ENCODE measurements around the gene VDR. TPM values are rescaled to one million over a fixed set of nuclear protein-coding genes. Genes with fewer than 3 reads are reported as not detected.

VDR gene
- total and polyA plus RNA-seq, 12 donors = 6.9 to 80.1 (median 18.4) TPM

GRCh38 chr12:47889040-47889439, 15.8 kb downstream of the VDR start:
- no peak overlapping the region for H3K4me3 ChIP-seq
- intact Hi-C loops (cut with DNase I) = no loop called here
- no peaks in the 10 kb centered on the region for H3K9me3 ChIP-seq (replicated peaks in 1 of 3)
- peak in 1 of 7 donors; percentile 22 for DNase-seq
- no peak for TF ChIP-seq CTCF (IDR thresholded peaks at IDR 0.05)
- TF ChIP-seq POLR2A (IDR thresholded peaks at IDR 0.05) = no peak
- H3K27ac ChIP-seq = peak overlapping the region in 4 of 5 donors; percentile 1 to 77 (median 38)
- H3K27me3 ChIP-seq = no peaks in the 10 kb centered on the region
- H3K36me3 ChIP-seq (replicated peaks in 1 of 2) = no peaks in the 10 kb centered on the region
- WGBS, 4 donors = 48 to 59% (median 55%) methylated on average over 4 of the region's 4 CpGs
- peaks cover 8 to 33% of the 10 kb centered on the region in 2 donors for H3K4me1 ChIP-seq (replicated peaks in 1 of 2)

- 62 to 77% (median 69%) methylated on average over 9 of the region's 9 CpGs for WGBS, 4 donors
- intact Hi-C loops (cut with DNase I) = no loop called here
- TF ChIP-seq CTCF (IDR thresholded peaks at IDR 0.05) = no peak
- TF ChIP-seq POLR2A (IDR thresholded peaks at IDR 0.05) = no peak
Observed at GRCh38 chr12:47888153-47888819, 16.5 kb downstream of the VDR start.

GRCh38 chr12:47887529-47887928, 17.3 kb downstream of the VDR start:
- WGBS, 4 donors = 64 to 86% (median 81%) methylated on average over 2 to 3 of the region's 3 CpGs
- TF ChIP-seq CTCF (IDR thresholded peaks at IDR 0.05) (no peak), POLR2A (IDR thresholded peaks at IDR 0.05) (no peak)
- Histone ChIP-seq H3K4me3 (no peak overlapping the region), H3K9me3 (replicated peaks in 1 of 3) (no peaks in the 10 kb centered on the region), H3K36me3 (replicated peaks in 1 of 2) (no peaks in the 10 kb centered on the region), H3K4me1 (replicated peaks in 1 of 2) (peaks cover 8 to 28% of the 10 kb centered on the region in 2 donors), H3K27ac (peak overlapping the region in 2 of 5 donors; percentile 68 to 77), H3K27me3 (no peaks in the 10 kb centered on the region)
- no peak for DNase-seq
- intact Hi-C loops (cut with DNase I) = no loop called here

More at GRCh38 chr12:47888153-47888819, 16.5 kb downstream of the VDR start:
- no peaks in the 10 kb centered on the region for H3K27me3 ChIP-seq
- no peak overlapping the region for H3K4me3 ChIP-seq
- H3K27ac ChIP-seq = peak overlapping the region in 4 of 5 donors; percentile 1 to 77 (median 38)
- H3K4me1 ChIP-seq (replicated peaks in 1 of 2) = peaks cover 8 to 26% of the 10 kb centered on the region in 2 donors
- peak in 6 of 7 donors; percentile 49 to 83 (median 62) for DNase-seq
- no peaks in the 10 kb centered on the region for H3K9me3 ChIP-seq (replicated peaks in 1 of 3)
- no peaks in the 10 kb centered on the region for H3K36me3 ChIP-seq (replicated peaks in 1 of 2)

- no peak overlapping the region for H3K4me3 ChIP-seq
- H3K27me3 ChIP-seq = no peaks in the 10 kb centered on the region
- DNase-seq = no peak
- H3K9me3 ChIP-seq (replicated peaks in 1 of 3) = no peaks in the 10 kb centered on the region
- H3K4me1 ChIP-seq (replicated peaks in 1 of 2) = peaks cover 8 to 28% of the 10 kb centered on the region in 2 donors
- H3K27ac ChIP-seq = no peak overlapping the region
- intact Hi-C loops (cut with DNase I) = no loop called here
- TF ChIP-seq POLR2A (IDR thresholded peaks at IDR 0.05) = no peak
- no peak for TF ChIP-seq CTCF (IDR thresholded peaks at IDR 0.05)
- no peaks in the 10 kb centered on the region for H3K36me3 ChIP-seq (replicated peaks in 1 of 2)
- WGBS, 4 donors = 83 to 88% (median 84%) methylated on average over 12 to 13 of the region's 13 CpGs
Observed at GRCh38 chr12:47886510-47887240, 18.1 kb downstream of the VDR start.

All from adrenal gland (tissue), 12 donors.